ENCODE results near the gene CTRB1.

The CTRB1 gene

GRCh38 chr16:75244225-75244809, 25.5 kb downstream of the CTRB1 start:
- peaks cover 15 to 25% (median 16%) of the 10 kb centered on the region in 3 donors for H3K36me3 ChIP-seq
- H3K27ac ChIP-seq = peak overlapping the region; percentile 93 to 99
- H3K4me1 ChIP-seq = peaks cover 0 to 100% (median 94%) of the 10 kb centered on the region in 4 donors
- intact Hi-C loops (cut with DNase I; ENCODE audit: low total_unique reads) = no loop called here
- H3K4me3 ChIP-seq = peak overlapping the region in 1 of 2 donors; percentile 17
- peak; percentile 82 to 94 for DNase-seq
- H3K9me3 ChIP-seq = no peaks in the 10 kb centered on the region
- no peaks in the 10 kb centered on the region for H3K27me3 ChIP-seq
- TF ChIP-seq CTCF (IDR thresholded peaks at IDR 0.05) = no peak

- peaks cover 0 to 100% (median 94%) of the 10 kb centered on the region in 4 donors for H3K4me1 ChIP-seq
- intact Hi-C loops (cut with DNase I; ENCODE audit: low total_unique reads) = no loop called here
These were observed 26.3 kb downstream of the CTRB1 start for GRCh38 chr16:75244844-75245758.

GRCh38 chr16:75246504-75247205, 27.9 kb downstream of the CTRB1 start:
- H3K9me3 ChIP-seq = no peaks in the 10 kb centered on the region
- intact Hi-C loops (cut with DNase I; ENCODE audit: low total_unique reads) = no loop called here
- no peaks in the 10 kb centered on the region for H3K27me3 ChIP-seq
- peaks cover 9 to 15% (median 13%) of the 10 kb centered on the region in 3 donors for H3K36me3 ChIP-seq
- no peak for TF ChIP-seq CTCF (IDR thresholded peaks at IDR 0.05)
- H3K27ac ChIP-seq = peak overlapping the region; percentile 93 to 99
- H3K4me1 ChIP-seq = peaks cover 0 to 88% (median 82%) of the 10 kb centered on the region in 4 donors
- DNase-seq = no peak
- H3K4me3 ChIP-seq = no peak overlapping the region

More at GRCh38 chr16:75244844-75245758, 26.3 kb downstream of the CTRB1 start:
- H3K27ac ChIP-seq = peak overlapping the region; percentile 93 to 99
- H3K4me3 ChIP-seq = peak overlapping the region; percentile 15 to 18
- no peak for TF ChIP-seq CTCF (IDR thresholded peaks at IDR 0.05)
- H3K27me3 ChIP-seq = no peaks in the 10 kb centered on the region
- H3K36me3 ChIP-seq = peaks cover 15 to 25% (median 16%) of the 10 kb centered on the region in 3 donors
- peak; percentile 88 to 99 for DNase-seq
- no peaks in the 10 kb centered on the region for H3K9me3 ChIP-seq

GRCh38 chr16:75247249-75247648, 28.5 kb downstream of the CTRB1 start:
- Histone ChIP-seq H3K36me3 (peaks cover 3 to 9% (median 7%) of the 10 kb centered on the region in 3 donors), H3K4me1 (peaks cover 5 to 88% (median 82%) of the 10 kb centered on the region in 4 donors), H3K4me3 (peak overlapping the region in 1 of 2 donors; percentile 3), H3K27ac (peak overlapping the region; percentile 93 to 99), H3K9me3 (no peaks in the 10 kb centered on the region), H3K27me3 (no peaks in the 10 kb centered on the region)
- no peak for DNase-seq
- TF ChIP-seq CTCF (IDR thresholded peaks at IDR 0.05) = no peak
- intact Hi-C loops (cut with DNase I; ENCODE audit: low total_unique reads) = no loop called here

- peaks cover 0 to under 1% (median 0%) of the 10 kb centered on the region in 3 donors for H3K36me3 ChIP-seq
- no peaks in the 10 kb centered on the region for H3K9me3 ChIP-seq
- peaks cover 6 to 90% (median 85%) of the 10 kb centered on the region in 4 donors for H3K4me1 ChIP-seq
- H3K27me3 ChIP-seq = no peaks in the 10 kb centered on the region
- DNase-seq = peak in 1 of 2 donors; percentile 84
- intact Hi-C loops (cut with DNase I; ENCODE audit: low total_unique reads) = no loop called here
- H3K4me3 ChIP-seq = peak overlapping the region; percentile 66 to 95
- peak overlapping the region; percentile 93 to 99 for H3K27ac ChIP-seq
- no peak for TF ChIP-seq CTCF (IDR thresholded peaks at IDR 0.05)
These were observed 29.4 kb downstream of the CTRB1 start for GRCh38 chr16:75248142-75248535.

Data from tibial artery (tissue), 4 donors.